HG03457 (cell line): ENCODE results near the gene RAB31.
"Not testable (repeated sequence)": the region's sequence is repeated elsewhere in the genome, so short reads cannot be mapped to it uniquely, and the experiment has no call there.

Experiments
- ATAC-seq: cut with Tn5 transposase; IDR thresholded peaks from one replicate; pipeline ENCODE4 v1.9.1; 2021; ENCODE audit warnings: moderate number of reproducible peaks; ENCODE audit not compliant: unreplicated experiment

RAB31 gene

DNA sequence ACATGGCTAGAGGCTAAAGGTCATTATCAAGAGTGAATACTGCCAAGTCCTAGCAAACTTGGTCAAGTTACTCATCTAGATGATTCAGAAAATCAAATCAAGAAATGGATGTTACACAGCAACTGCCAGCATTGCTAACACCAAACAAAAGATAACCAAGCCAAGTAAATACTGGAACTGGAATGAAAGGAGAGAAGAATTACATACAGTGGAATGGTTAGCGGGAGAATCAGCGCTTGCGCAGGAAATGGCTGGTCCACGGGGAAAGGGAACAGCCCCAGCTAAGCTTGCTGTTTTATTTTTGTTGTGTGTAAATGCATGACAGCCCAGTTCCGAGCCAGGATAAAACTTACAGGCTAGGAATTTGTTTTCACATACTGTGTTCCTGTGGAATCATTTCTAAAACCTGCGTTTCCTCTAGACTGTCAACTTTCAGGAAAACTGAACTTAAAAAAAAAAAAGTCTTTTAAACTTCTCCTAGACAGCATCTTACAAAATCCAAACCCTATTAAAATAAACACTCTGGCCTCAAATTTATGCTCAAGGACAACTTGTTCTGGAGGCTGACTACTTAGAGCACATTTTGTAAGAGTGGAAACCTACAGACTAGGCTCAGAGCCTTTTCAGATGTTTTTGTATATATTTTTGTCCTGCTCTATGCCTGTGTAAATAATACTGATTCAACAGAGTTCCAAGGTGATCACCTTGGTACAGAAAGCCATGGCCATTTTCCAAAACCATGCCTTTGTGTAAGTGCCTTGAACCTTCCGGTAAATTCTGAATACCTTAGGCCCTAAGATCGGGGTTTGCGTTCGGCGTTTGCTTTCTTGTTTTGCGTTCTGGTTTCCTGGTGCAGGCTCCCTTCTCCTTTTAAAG lies 146.9 kb downstream of the RAB31 start:
- no peak for ATAC-seq

DNA sequence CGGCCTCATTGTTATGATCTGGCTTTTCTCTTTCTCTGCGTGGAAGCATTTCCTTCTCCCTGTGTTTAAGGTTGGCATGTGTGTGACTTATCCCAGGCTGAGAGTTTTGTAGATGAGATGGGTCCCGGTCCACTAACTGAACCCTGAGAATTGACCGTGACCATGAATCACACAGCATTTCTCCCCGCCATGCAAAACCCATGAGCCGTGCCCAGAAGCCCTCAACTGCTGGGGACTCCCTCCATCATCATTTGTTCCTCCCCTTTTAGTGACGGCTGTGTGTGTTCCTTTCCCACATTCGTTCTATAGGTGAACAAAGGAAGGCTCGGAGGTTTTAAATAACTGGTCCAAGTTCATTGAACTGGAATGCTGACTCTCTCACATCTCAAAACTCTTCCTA lies 147.6 kb downstream of the RAB31 start:
- ATAC-seq = no peak

DNA sequence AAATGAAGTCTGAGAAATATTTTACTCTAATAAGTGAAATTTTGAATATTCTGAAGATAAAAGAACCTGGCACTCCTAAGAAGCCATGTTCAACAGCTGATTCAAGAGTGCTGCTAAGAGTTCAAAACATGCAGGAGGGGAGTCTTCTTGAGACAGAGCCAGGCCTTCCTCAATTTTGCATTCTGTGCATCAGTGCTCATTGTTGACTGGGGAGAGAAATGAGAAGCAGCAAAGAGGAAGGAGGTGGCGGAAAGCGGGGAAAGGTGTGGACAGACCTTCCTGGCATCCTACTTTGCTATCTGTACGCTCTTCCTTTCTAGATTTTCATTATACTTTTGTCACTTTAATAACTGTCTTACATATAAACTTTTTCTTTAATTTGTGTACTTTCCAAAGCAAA lies 148.0 kb downstream of the RAB31 start:
- no peak for ATAC-seq

DNA sequence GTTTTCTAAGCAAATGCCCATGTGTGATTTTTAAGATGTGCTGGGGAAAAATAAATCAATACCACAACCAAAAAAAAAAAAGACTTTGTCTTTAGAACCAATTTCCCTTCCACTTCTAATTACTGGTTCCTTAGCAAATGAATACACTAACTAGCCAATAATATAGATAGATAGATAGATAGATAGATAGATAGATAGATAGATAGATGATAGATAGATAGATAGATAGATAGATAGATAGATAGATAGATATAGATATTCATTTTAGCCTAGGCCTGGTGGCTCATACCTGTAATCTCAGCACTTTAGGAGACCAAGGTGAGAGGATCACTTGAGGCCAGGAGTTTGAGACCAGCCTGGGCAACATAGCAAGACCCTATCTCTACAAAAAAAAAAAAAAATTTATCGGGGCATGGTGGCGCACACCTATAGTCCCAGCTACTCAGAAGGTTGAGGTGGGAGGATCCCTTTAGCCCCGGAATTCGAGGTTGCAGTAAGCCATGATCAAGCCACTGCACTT lies 149.4 kb downstream of the RAB31 start:
- not testable (repeated sequence) for ATAC-seq

DNA sequence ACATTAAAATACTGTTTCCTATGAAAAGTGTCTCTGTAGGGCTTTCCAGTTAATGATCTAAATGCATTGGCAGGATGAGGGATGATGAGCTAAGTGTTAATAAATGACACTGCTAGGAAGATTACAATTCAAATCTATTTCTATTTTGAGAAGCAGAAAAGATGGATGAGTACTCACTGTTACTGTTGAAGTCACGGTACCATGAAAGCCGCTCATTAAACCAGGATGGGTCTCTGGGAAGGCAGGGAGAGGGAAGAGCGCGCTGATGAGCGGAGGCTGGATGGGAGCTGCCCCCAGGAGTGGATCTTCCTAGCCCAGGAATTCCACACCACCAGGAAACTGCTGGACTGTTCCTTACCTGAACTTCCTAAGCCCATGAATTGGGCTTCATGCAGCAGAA lies 150.5 kb downstream of the RAB31 start:
- no peak for ATAC-seq

DNA sequence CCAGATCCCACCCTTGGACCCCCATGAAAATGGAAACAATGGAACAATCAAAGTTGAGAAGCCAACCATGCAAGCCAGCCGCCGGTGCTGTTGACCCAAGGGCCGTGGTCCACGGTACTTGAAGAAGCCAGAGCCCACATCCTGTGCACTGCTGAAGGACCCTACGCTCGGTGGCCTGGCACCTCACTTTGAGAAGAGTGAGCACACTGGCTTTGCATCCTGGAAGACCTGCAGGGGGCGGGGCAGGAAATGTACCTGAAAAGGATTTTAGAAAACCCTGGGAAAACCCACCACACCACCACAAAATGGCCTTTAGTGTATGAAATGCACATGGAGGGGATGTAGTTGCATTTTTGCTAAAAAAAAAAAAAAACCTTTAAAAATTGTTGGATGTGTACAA lies 151.1 kb downstream of the RAB31 start:
- no peak for ATAC-seq

DNA sequence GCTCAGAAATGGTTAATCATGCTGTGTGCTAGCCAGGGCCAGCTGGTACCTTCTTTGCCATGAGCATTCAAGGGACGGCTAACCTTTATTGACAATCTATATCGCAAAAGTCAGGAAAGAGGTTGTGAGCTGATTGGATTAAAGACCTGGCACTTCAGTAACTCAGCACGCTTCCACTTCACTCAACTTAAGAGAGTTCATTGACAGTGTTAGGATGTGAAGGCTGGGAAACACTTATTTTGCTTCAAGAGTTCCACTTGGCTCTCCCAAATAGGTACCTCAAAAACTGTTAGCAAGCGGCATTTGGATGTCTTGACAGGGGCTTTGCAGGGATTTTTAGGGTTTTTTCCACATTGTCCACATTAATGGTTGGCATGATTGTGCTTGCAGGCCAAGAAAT lies 152.6 kb downstream of the RAB31 start:
- no peak for ATAC-seq

DNA sequence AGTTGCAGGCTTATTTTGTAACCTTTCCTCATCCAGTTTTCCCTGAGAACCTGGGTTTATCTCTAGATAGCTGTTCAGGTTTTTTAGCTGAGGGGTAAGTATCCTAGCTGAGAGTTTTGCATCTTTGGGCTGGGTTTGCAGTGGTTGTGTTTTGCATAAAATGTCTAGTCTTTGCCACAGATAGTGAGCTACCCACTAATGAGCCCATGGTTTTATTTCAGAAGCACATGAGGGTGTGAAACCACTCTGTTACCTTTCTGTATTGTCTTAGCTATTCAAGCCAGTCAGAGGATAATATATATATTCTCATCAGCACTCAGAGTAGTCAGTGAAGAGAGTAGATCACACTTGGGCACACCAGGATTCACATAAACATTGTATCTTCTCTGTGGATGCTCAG lies 153.1 kb downstream of the RAB31 start:
- no peak for ATAC-seq

DNA sequence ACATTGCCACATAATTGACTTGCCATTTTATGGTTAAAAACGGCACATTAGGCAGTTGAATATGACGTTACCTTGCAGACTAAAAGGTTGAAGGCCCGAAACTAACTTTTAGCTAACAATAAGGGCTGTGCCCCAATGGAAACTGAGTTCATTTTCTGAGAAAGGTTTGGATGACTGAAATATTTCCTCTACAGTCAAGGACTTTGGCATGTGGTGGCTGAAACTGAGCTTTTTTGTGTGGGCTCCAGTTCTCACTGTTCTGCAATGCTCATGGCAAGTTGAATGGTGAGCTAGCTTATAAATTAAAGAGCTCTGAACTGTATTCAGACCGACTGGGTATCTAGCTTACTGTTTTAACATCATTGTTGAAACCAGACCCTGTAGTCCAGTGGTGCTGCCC lies 153.8 kb downstream of the RAB31 start:
- ATAC-seq = no peak

DNA sequence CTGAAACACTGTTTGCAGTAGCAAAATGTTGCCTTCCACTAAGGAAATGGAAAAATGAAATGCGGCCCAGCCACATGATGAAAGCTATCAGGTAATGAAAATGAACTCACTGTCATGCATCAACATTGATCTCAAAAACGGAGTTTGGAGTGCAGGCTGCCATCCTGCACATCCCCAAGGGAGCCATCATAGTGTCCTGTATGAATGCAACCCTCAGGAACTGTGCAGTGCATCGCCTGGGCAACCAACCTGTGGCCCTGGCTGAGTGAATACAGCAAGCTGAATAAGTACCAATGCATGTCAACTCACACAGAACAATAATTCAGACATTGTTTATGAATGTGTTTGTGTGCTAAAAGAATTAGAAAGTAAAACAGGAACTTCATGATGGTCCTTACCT lies 154.6 kb downstream of the RAB31 start:
- no peak for ATAC-seq

DNA sequence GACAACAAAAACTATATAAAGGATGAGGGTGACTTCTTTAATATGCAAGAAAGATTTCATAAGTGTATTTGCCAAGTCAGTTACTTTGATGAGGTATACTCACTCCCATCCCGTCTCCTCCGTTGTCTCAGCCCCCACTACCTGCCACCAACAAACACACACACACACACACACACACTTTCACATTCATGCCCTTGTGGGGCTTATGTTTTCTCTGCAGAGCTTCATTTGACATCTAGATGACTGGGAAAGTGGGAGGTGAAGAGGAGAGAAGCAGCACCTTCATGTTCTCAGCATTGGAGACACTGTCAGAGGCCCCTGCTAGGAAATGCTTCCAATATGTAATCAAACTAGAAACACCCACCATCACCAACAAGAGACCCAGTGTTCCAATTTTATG lies 155.2 kb downstream of the RAB31 start:
- ATAC-seq = no peak

DNA sequence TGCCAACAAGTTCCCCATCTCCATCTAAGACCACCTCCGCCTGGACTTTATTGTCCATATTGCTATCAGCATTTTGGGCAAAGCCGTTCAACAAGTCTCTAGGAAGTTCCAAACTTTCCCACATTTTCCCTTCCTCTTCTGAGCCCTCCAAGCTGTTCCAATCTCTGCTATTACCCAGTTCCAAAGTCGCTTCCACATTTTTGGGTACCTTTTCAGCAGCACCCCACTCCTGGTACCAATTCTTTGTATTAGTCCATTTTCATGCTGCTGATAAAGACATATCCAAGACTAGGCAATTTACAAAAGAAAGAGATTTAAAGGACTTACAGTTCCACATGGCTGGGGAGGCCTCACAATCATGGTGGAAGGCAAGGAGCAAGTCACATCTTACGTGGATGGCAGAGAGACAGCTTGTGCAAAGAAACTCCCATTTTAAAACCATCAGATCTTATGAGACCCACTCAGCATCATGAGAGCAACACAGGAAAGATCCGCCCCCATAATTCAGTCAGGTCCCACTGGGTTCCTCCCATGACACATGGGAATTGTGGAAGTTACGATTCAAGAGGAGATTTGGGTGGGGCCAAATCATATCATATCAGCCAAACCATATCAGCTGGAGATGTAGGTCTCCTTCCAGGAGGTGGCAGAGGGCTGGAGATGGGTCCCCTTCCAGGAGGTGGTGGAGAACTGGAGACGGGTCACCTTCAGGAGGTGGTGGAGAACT lies 157.8 kb downstream of the RAB31 start:
- no peak for ATAC-seq

DNA sequence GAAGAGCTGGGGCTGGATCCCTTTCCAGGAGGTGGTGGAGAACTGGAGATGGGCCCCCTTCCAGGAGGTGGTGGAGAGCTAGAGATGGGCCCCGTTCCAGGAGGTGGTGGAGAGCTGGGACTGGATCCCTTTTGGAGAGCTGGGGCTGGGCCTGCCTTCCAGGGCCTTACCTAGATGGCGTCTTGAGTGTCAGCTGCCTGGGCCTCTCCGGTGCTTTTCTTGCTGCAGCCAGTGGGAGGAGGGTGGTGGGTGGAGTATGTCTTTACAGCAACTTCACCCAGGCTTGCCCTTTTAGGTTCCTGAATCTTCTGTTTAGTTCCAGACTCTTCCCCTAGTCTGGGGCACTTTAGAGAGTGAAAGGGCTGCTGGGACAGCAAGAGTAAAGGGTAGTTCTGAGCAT lies 158.5 kb downstream of the RAB31 start:
- ATAC-seq = no peak

DNA sequence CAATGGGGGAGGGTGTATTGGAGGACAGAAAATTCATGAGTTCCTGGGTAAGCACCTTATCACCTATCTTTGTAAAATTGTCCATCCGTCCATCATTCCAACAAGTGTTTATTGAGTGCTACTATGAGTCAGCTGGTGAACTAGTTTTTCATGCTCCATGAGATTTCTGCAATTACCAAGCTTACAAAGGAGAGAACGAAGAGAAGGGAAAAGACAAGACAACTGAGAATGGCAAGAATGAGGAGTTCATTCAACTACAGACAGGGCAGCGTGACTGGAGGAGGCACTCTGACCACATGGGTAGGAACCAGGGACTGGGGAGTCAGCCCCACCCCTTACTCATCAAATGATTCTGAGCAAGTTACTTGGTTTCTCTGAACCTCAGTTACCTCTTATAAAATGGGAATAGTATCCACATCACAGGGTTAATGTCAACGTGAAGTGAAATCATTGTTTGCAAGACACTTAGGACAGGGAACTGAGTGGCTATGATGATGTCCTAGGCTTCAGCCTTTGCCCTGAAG lies 159.0 kb downstream of the RAB31 start:
- ATAC-seq = no peak

DNA sequence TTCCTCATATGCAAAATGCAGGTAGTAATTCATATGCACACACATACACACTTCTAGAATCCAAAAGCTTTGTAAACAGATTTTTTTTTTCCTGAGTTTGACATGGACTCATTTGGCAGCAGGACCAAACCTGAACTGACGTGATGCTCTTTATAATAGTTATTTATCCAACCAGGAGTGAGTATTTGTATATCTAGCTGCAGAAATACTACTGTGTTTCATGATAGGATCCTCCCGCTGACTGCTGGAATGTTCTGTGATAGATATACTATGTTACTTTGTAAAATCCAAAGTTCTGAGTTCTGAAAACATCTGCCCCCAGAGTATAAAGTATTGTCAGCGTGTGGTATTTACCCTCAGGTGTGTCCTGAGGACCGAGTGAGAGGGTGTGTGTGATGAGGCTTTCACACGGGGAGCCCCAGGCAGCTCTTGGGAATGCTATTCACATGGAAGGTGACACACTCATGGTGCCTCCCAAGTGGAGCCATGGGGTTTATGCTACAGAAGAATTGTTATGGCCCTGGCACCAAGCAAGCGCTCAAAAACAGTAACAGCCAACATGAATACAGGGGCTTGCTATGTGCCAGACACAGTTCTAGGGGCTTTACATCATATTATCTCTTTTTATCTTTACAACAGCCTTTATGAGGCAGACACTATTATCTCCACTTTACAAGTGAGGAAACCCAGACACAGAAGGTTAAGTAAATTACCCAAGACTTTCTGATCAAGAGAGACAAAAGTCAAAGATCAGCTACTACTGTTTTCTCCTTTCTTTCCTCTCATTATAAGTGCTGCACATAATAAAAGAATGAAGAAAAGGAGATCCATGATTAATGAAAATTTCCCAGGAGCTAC lies 161.0 kb downstream of the RAB31 start:
- no peak for ATAC-seq

DNA sequence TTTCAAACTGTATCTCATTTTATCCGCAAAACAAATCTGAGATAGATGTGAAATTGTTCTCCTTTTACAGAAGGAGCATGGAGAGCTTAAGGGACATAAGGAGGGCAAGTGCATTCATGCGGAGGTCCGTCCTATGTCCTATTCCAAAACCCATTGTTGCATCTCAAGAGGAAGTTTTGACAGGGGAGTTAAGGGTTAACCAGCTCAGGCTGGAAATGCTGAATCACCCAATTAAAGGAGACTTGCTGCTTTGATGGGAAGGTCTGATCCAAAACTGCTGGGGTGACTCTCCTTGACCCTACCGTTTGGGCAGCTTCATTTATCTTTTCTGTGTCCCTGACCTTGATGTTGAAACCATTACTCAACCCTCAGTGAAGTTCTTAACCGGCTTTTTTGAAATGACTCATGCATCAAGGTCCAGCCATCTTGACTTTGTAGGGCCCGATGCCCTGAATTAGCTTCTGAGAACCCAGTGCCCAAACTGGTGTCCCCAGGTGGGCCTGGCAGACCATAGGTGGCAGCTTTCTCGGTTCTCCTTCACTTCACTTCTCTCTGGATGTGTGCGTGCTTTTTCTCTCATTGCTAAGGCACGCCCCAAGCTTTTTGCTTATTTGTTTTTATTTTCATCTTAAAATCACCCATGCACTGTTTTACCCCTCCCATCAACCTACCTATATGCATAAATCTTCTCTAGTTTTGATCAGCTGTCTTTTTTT lies 161.8 kb downstream of the RAB31 start:
- ATAC-seq = no peak

DNA sequence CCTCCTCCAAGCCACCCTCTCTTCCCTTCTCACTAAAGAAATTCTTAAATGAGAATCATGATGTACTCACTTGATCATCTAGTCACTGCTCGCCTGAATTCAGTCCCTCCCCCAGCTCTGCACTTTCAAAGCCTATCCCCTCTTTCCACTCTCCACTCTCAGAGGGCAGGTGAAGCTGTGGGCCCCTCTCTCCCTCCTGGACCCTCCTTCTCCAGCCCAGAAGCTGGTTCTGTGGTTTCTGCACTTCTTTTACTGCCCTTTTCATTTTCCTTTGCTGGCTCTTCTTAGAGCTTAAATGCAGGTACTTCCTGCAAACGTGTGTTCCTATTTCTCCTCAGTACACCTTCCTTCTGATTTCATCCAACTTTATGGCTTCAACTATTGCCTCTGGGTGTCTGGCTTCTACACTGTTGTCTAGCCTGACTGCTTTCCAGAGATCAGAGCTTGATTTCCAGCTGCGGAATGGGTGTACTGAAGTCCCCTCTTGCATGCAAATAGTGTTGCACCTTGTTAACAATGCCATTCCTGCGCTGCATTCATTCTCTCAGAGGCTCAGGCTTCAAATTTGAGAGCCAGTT lies 162.4 kb downstream of the RAB31 start:
- ATAC-seq = no peak

DNA sequence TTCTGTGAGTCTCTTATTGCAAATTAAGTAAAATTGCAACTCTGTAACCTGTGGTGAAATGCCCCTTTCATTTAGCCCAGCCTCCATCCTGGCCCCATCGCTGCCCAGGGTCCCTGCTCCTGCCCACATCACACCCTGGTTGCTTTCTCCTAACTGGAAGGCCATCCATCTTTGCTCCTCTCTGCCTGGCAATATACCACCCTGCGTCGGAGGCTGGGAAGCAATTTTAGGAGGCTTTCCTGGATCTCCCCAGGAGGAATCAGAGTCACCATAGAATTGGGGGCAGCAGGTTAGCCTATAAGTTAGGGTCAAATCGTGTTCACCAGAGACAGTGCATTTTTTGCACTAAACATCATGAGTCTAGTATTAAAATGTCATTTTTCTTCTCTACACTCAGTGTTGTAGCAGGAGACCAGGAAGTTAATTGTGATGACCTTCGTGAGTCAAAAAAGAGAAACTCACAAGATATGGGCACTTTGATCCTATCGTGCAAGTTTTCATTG lies 163.2 kb downstream of the RAB31 start:
- ATAC-seq = no peak

DNA sequence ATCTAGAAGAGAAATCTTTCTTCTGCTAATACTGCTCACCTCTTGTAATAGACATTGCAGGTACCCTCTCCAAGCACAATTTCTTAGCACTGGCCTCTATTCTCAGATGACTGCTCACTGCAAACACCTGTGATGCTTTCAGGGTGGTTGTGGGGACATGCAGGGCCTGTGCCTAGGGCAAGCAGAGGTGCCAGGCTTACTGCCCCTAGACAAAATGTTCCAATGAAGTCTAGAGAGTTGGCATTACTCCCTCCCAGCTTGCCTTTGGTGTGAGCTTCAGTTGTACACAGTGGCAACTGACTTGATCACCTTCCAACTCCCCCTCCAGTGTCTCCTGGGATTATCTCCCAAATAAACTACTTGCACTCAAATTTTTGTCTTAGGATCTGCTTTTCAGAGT lies 164.7 kb downstream of the RAB31 start:
- no peak for ATAC-seq

DNA sequence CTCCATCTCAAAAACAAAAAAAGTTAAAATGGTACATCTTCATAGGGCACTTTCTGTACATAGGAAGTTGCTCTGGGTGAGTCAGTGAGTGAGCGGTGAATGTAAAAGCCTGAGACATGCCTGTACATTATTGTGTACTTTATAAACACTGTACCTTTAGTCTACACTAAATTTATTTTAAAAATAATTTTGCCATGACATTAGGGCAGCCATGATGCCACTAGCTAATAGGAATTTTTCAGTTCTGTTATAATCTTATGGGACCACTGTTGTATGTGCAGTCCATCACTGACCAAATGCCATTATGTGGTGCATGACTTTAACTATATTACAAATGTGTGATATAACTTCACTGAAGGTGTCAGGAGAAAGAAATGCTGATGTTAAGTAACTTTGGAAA lies 166.6 kb downstream of the RAB31 start:
- no peak for ATAC-seq
